Measurements from ENCODE around the gene ABLIM2.

The ABLIM2 gene

DNA sequence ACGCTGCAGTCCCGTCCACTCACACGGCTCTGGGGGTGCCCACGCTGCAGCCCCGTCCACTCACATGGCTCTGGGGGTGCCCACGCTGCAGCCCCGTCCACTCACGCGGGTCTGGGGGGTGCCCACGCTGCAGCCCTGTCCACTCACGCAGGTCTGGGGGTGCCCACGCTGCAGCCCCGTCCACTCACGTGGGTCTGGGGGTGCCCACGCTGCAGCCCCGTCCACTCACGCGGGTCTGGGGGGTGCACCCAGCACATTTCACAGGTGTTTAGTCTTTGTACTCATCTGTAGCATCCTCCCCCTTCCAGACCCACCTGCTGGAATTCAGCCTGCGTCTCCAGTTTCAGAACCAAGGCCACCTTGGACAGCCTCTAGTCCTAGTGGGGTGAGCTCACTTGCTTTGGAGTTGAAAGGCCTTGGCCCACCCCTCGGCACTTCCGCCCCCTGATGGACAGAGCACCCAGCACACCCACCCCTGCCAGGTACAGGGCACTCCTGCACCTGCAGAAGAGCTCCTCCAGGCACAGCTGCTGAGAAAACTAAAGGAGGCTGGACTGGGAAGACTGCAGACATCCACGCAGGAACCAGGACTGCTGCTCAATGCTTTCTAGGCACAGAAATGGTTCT, 73.0 kb downstream of the ABLIM2 start:
- TF ChIP-seq, protein P1, sequence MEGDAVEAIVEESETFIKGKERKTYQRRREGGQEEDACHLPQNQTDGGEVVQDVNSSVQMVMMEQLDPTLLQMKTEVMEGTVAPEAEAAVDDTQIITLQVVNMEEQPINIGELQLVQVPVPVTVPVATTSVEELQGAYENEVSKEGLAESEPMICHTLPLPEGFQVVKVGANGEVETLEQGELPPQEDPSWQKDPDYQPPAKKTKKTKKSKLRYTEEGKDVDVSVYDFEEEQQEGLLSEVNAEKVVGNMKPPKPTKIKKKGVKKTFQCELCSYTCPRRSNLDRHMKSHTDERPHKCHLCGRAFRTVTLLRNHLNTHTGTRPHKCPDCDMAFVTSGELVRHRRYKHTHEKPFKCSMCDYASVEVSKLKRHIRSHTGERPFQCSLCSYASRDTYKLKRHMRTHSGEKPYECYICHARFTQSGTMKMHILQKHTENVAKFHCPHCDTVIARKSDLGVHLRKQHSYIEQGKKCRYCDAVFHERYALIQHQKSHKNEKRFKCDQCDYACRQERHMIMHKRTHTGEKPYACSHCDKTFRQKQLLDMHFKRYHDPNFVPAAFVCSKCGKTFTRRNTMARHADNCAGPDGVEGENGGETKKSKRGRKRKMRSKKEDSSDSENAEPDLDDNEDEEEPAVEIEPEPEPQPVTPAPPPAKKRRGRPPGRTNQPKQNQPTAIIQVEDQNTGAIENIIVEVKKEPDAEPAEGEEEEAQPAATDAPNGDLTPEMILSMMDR (IDR thresholded peaks at IDR 0.05; ENCODE audit: low read depth, low read length), result no peak
- no peak for DNase-seq (ENCODE audit: extremely low read depth, low read depth)

DNA sequence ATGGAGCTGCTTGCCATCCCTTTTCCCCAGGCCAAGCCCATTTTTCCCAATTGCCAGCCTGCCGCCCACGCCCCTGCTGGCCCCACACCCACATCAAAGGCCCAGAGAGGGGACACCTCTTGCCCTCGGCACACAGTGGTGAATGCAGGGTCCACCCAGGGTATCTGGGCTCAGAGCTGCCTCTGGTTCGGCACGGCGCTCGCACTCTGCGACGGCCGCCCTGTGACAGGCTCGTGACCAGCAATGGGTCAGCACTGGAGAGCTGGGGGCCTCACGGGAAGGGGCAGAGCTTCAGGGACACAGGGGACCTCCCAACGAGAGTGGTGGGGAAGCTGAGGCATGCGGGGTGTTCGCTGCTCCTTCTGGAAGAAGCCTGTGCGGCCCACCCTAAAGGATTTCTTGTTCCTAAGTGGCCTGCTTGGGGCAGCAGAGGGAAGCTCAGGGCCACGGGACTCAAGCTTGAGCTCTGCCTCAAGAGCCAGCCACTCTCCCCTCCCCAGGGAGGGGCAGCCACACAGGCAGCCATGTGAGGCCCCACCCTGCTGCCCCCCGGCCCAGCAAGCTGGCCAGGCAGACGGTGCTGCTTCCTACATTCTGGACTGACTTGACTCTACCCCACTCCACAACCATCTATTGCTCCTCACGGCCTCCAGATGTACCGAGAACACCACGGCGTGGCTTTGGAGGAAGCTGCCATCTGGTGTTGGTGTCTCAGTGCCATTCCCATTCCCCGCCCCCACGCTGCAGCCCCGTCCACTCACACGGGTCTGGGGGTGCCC, 73.7 kb downstream of the ABLIM2 start:
- no peak for DNase-seq (ENCODE audit: extremely low read depth, low read depth)
- TF ChIP-seq, protein P1 (IDR thresholded peaks at IDR 0.05; ENCODE audit: low read depth, low read length), result no peak

DNA sequence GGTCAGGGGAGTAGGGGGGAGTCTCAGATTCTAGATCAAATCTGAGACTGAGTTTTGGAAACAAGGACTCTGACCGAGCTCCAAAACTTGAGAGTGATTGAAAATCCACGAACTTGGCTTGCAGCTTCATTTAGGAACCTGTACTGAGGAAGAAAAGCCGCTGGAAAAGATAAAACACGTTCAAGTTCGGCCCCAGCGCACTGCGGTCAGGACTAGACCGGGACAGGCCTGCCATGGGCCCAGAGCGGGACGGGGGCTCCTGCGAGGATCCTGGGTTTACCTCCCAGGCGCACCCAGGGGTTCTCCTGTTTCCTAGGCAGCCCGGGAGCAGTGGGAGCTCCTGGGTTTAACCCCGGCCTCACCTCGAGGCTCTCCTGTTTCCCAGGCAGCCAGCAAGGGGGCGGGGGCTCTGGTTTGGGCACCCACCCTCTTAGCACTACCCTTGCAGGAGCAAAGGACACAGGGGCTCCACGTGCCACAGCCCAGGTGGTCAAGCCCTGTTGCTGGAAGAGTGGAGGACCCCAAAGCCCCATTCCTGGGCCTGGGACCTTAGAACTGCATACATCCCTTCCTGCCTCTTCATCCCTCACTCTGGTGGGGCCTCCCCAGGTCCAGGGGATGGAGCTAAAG, 74.5 kb downstream of the ABLIM2 start:
- TF ChIP-seq, protein P1 (IDR thresholded peaks at IDR 0.05; ENCODE audit: low read depth, low read length), result no peak
- DNase-seq (ENCODE audit: extremely low read depth, low read depth), result no peak

- no peak for DNase-seq (ENCODE audit: extremely low read depth, low read depth)
- TF ChIP-seq, protein P1 (IDR thresholded peaks at IDR 0.05; ENCODE audit: low read depth, low read length), result no peak
These were observed 75.4 kb downstream of the ABLIM2 start for GRCh38 chr4:8083086-8083825.

- TF ChIP-seq, protein P1 (IDR thresholded peaks at IDR 0.05; ENCODE audit: low read depth, low read length), result no peak
- no peak for DNase-seq (ENCODE audit: extremely low read depth, low read depth)
These were observed 76.0 kb downstream of the ABLIM2 start for GRCh38 chr4:8082517-8083055.

GRCh38 chr4:8081621-8082516, 76.7 kb downstream of the ABLIM2 start:
- TF ChIP-seq, protein P1 (IDR thresholded peaks at IDR 0.05; ENCODE audit: low read depth, low read length), result no peak
- no peak for DNase-seq (ENCODE audit: extremely low read depth, low read depth)

All from AG09319 (cell line).